ENCODE results near the gene PLPPR1. TPM values are rescaled to one million over a fixed set of nuclear protein-coding genes. Genes with fewer than 3 reads are reported as not detected.

PLPPR1 gene
- total and polyA plus RNA-seq, 2 donors (not counting 3 experiments of a cell fraction or from before 2014, with no cell fraction given), result 0.18 to 0.50 TPM

- H3K4me1 ChIP-seq (ENCODE audit: control insufficient read depth, extremely low read depth, insufficient read depth, low read length), result no peaks in the 10 kb centered on the region
- DNase-seq (ENCODE audit: low read depth, low spot score) (no peak), FAIRE-seq (no peak)
Observed at GRCh38 chr9:101247297-101247696, 218.8 kb downstream of the PLPPR1 start.

More at GRCh38 chr9:101247297-101247696, 218.8 kb downstream of the PLPPR1 start:
- Histone ChIP-seq H3K4me2 (ENCODE audit: insufficient read depth, low read length) (no peak overlapping the region), H3K27me3 (ENCODE audit: control insufficient read depth in 2 of 2, insufficient read depth in 2 of 2, low read length in 2 of 2) (no peaks in the 10 kb centered on the region), H3K4me3 (replicated peaks in 1 of 3; ENCODE audit: insufficient read depth in 1 of 3, low read depth in 1 of 3, low read length in 3 of 3) (no peak overlapping the region), H3K9me3 (replicated peaks; ENCODE audit: control insufficient read depth, insufficient read depth, low read length) (no peaks in the 10 kb centered on the region), H3K9me1 (replicated peaks; ENCODE audit: control insufficient read depth, extremely low read depth, insufficient read depth, low read length) (no peaks in the 10 kb centered on the region), H3K27ac (ENCODE audit: insufficient read depth, low read depth, low read length) (no peak overlapping the region), H4K20me1 (replicated peaks; ENCODE audit: control insufficient read depth, extremely low read depth, insufficient read depth, low read length) (no peaks in the 10 kb centered on the region), H3K9ac (replicated peaks; ENCODE audit: extremely low read depth, insufficient read depth, low read length) (no peak overlapping the region), H3K79me2 (ENCODE audit: control insufficient read depth, insufficient read depth, low read length) (no peaks in the 10 kb centered on the region), H2AFZ (ENCODE audit: low read depth, low read length) (no peak overlapping the region), H3K36me3 (ENCODE audit: control insufficient read depth in 2 of 2, extremely low read depth in 1 of 2, insufficient read depth in 2 of 2, low read length in 2 of 2) (no peaks in the 10 kb centered on the region)
- CTCF ChIA-PET, result interaction anchor here (4.3 kb wide), 1 partner anchor 12 kb away, joined by 21 read pairs; no protein-coding TSS in a partner anchor
- BruUV-seq (replicated peaks), result no TSS peak
- intact Hi-C loops (cut with micrococcal nuclease), result no loop called here
- POLR2A ChIA-PET, result no interaction called here
- TF ChIP-seq GATA2 (IDR thresholded peaks at IDR 0.05; ENCODE audit: insufficient read depth, insufficient read length, low read depth, low read length), result no peak
- TF ChIP-seq POLR2A (IDR thresholded peaks at IDR 0.05; ENCODE audit: low read depth, low read length), result no peak
- TF ChIP-seq POLR2AphosphoS5 (IDR thresholded peaks at IDR 0.05; ENCODE audit: insufficient read depth, low read depth, low read length), result no peak
- no peak for TF ChIP-seq MYC (IDR thresholded peaks at IDR 0.05; ENCODE audit: low read depth, low read length)
- TF ChIP-seq, protein P1, sequence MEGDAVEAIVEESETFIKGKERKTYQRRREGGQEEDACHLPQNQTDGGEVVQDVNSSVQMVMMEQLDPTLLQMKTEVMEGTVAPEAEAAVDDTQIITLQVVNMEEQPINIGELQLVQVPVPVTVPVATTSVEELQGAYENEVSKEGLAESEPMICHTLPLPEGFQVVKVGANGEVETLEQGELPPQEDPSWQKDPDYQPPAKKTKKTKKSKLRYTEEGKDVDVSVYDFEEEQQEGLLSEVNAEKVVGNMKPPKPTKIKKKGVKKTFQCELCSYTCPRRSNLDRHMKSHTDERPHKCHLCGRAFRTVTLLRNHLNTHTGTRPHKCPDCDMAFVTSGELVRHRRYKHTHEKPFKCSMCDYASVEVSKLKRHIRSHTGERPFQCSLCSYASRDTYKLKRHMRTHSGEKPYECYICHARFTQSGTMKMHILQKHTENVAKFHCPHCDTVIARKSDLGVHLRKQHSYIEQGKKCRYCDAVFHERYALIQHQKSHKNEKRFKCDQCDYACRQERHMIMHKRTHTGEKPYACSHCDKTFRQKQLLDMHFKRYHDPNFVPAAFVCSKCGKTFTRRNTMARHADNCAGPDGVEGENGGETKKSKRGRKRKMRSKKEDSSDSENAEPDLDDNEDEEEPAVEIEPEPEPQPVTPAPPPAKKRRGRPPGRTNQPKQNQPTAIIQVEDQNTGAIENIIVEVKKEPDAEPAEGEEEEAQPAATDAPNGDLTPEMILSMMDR (IDR thresholded peaks at IDR 0.05; ENCODE audit: extremely low read depth in 1 of 2, insufficient read depth in 1 of 2, low read depth in 1 of 2, low read length in 2 of 2), result no peak
- no peak for TF ChIP-seq FOS (IDR thresholded peaks at IDR 0.05; ENCODE audit: borderline replicate concordance, insufficient read depth, low read length)
- no peak for TF ChIP-seq EZH2 (IDR thresholded peaks at IDR 0.05; ENCODE audit: borderline replicate concordance, low read depth, low read length, severe bottlenecking)
- TF ChIP-seq JUN (IDR thresholded peaks at IDR 0.05; ENCODE audit: borderline replicate concordance, insufficient read depth, insufficient read length, low read depth), result no peak
- TF ChIP-seq, protein P2, sequence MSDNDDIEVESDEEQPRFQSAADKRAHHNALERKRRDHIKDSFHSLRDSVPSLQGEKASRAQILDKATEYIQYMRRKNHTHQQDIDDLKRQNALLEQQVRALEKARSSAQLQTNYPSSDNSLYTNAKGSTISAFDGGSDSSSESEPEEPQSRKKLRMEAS (IDR thresholded peaks at IDR 0.05; ENCODE audit: insufficient read depth, insufficient read length), result no peak
- dilution Hi-C loops (cut with MboI; ENCODE audit: extremely low pct_ligation_motif_present, low sequenced_read_pairs), result no loop called here
